GM12878 (cell line): ENCODE data around the gene THY1. TPM values are rescaled to one million over a fixed set of nuclear protein-coding genes. Genes with fewer than 3 reads are reported as not detected.

ENCODE experiments used
- ATAC-seq: fragments of 200-7000 bp; cut with Tn5 transposase; 3 replicates; pipeline ENCODE4 v1.9.1; 2020; ENCODE audit warnings: mild to moderate bottlenecking, moderate library complexity
- BruUV-seq: library from RNA; stranded (reverse); fragments of 400-500 nt; replicated peaks from 2 replicates; lab custom pipeline; 2021; lab: Mats Ljungman, UMichigan
- CTCF ChIA-PET: fragments of 300-600 bp; sonication (Branson Sonifier 250); formaldehyde crosslinking; extraction: SDS; loops from one replicate; lab custom pipeline; 2021; ENCODE audit warnings: inconsistent platforms; lab: Yijun Ruan, JAX
- POLR2A ChIA-PET: fragments of 350-600 bp; formaldehyde crosslinking; extraction: SDS; loops from one replicate; lab custom pipeline; 2021; ENCODE audit warnings: inconsistent platforms; lab: Charles Lee
- RAD21 ChIA-PET: fragments of 300-600 bp; sonication (Branson Sonifier 250); formaldehyde crosslinking; loops from one replicate; lab custom pipeline; 2023; ENCODE audit warnings: antibody characterized with exemption; ENCODE audit not compliant: unreplicated experiment; lab: Charles Lee
- SMC1A ChIA-PET: fragments of 300-600 bp; sonication (Branson Sonifier 250); formaldehyde crosslinking; loops from one replicate; lab custom pipeline; 2023; ENCODE audit not compliant: unreplicated experiment, uncharacterized antibody; lab: Charles Lee
- DNase-seq: peaks from one replicate; pipeline ENCODE4 v3.0.0-alpha.2; 2011; ENCODE audit warnings: low read depth, low spot score
- FAIRE-seq: peaks from 3 replicates; lab custom pipeline; 2011; peaks lifted over from hg19 to GRCh38; lab: Jason Lieb, UNC
- H2AFZ ChIP-seq: 2 replicates; pipeline ENCODE4 v1.6.0; 2011; ENCODE audit warnings: low read depth, low read length, control low read depth; ENCODE audit not compliant: control insufficient read depth
- H3K27ac ChIP-seq: 2 replicates; pipeline ENCODE4 v1.5.1; 2011; ENCODE audit warnings: control low read depth; ENCODE audit not compliant: control insufficient read depth, insufficient read depth
- H3K27me3 ChIP-seq, 2 experiments: replicated peaks in 1 of 2; 2 replicates each; pipeline versions ENCODE4 v1.6.0 to v1.6.1; 2011; ENCODE audit warnings: low read length in 1 of 2; ENCODE audit not compliant: control insufficient read depth in 2 of 2, insufficient read depth in 2 of 2
- H3K36me3 ChIP-seq, 2 experiments: 2 replicates each; pipeline ENCODE4 v1.5.1; 2011; ENCODE audit warnings: low read length in 1 of 2; ENCODE audit not compliant: control insufficient read depth in 2 of 2, insufficient read depth in 2 of 2
- H3K4me1 ChIP-seq: 2 replicates; pipeline ENCODE4 v1.6.1; 2011; ENCODE audit warnings: mild to moderate bottlenecking, low read length, moderate library complexity, mixed read lengths; ENCODE audit not compliant: control insufficient read depth, insufficient read depth
- H3K4me2 ChIP-seq: 2 replicates; pipeline ENCODE4 v1.6.0; 2011; ENCODE audit warnings: control low read depth; ENCODE audit not compliant: control insufficient read depth, insufficient read depth
- H3K4me3 ChIP-seq: fragments of 200-600 bp; sonication (generic); 2 replicates; pipeline ENCODE4 v1.5.1; 2016
- H3K79me2 ChIP-seq: 2 replicates; pipeline ENCODE4 v1.6.0; 2011; ENCODE audit warnings: low read length; ENCODE audit not compliant: control insufficient read depth, insufficient read depth
- H3K9ac ChIP-seq: 2 replicates; pipeline ENCODE4 v1.8.0; 2011; ENCODE audit warnings: low read length, control low read depth, mixed read lengths; ENCODE audit not compliant: control insufficient read depth, insufficient read depth
- H3K9me3 ChIP-seq: replicated peaks from 3 replicates; pipeline ENCODE4 v1.5.1; 2011; ENCODE audit warnings: mild to moderate bottlenecking, low read length; ENCODE audit not compliant: control insufficient read depth, insufficient read depth
- H4K20me1 ChIP-seq: 2 replicates; pipeline ENCODE4 v1.6.0; 2011; ENCODE audit not compliant: control insufficient read depth, insufficient read depth
- ATF7 ChIP-seq: fragments of 450-650 bp; IDR thresholded peaks from 2 replicates; pipeline ENCODE4 v1.6.1; 2016; ENCODE audit warnings: low read depth, mild to moderate bottlenecking
- BHLHE40 ChIP-seq, 2 experiments: fragments of 450-650 bp in 1 of 2; IDR thresholded peaks; 2 replicates each; pipeline ENCODE4 v1.6.1; 2011 to 2017; ENCODE audit warnings: low read depth in 2 of 2, borderline replicate concordance in 1 of 2, improper control_type of control experiment in 1 of 2, low read length in 1 of 2, mild to moderate bottlenecking in 1 of 2
- EZH2 ChIP-seq: IDR thresholded peaks from 2 replicates; pipeline ENCODE4 v1.6.1; 2012; ENCODE audit warnings: low read depth, mild to moderate bottlenecking, control low read depth, inconsistent platforms, low read length, borderline replicate concordance; ENCODE audit not compliant: control insufficient read depth
- MAX ChIP-seq: IDR thresholded peaks from 2 replicates; pipeline ENCODE4 v1.6.1; 2012; ENCODE audit warnings: low read depth, low read length, improper control_type of control experiment
- POLR2AphosphoS2 ChIP-seq: IDR thresholded peaks from 2 replicates; pipeline ENCODE4 v1.6.1; 2011; ENCODE audit warnings: low read depth, mild to moderate bottlenecking, low read length, improper control_type of control experiment, moderate library complexity
- SIX5 ChIP-seq: IDR thresholded peaks from 2 replicates; pipeline ENCODE4 v1.6.1; 2011; ENCODE audit warnings: mild to moderate bottlenecking, low read depth, low read length, moderate library complexity; ENCODE audit not compliant: severe bottlenecking
- SP1 ChIP-seq: IDR thresholded peaks from one replicate; pipeline ENCODE4 v1.6.1; 2011; ENCODE audit warnings: low read depth, low read length
- TCF7 ChIP-seq: IDR thresholded peaks from 2 replicates; pipeline ENCODE4 v1.6.1; 2014; ENCODE audit warnings: antibody characterized with exemption, borderline replicate concordance
- ZNF274 ChIP-seq: IDR thresholded peaks from one replicate; pipeline ENCODE4 v1.8.0; 2011; ENCODE audit not compliant: insufficient read length, insufficient read depth
- WGBS: methylation state at CpG from one replicate; pipeline ENCODE4 v1.1.6; 2016; ENCODE audit warnings: low lambda C conversion rate; ENCODE audit not compliant: insufficient replicate concordance, insufficient coverage; ENCODE audit errors: missing lambda C conversion rate; 5-methylcytosine and 5-hydroxymethylcytosine counted together
- in situ Hi-C: fragments of 300-500 bp; cut with MboI; formaldehyde crosslinking; loops from 9 replicates; pipeline ENCODE4 v1.14.3; 2018; ENCODE audit warnings: mixed read lengths
- intact Hi-C: fragments of 100-400 bp; cut with micrococcal nuclease; formaldehyde crosslinking; loops from one replicate; pipeline ENCODE4 v1.14.2; 2022; ENCODE audit not compliant: unreplicated experiment
- polyA plus RNA-seq, 11 experiments: library from polyadenylated mRNA; depleted of rRNA in 4 of 11; unstranded in 6 of 11; stranded (reverse) in 5 of 11; fragments of >200 nt; fragmentation: Nextera tagmentation in 4 of 11; fragmentation: Illumina TruSeq in 1 of 11; extraction: Ambion mirVana in 4 of 11; extraction: Trizol in 1 of 11; gene quantifications; 1 replicate in 1 of 11; 2 replicates in 10 of 11; pipeline versions ENCODE4 v1.2.1 to v1.2.3, GENCODE V29; 2011 to 2016; ENCODE audit warnings: inconsistent platforms in 2 of 11, missing spikeins in 2 of 11, low read depth in 1 of 11
- total RNA-seq, 4 experiments: library from RNA; depleted of rRNA in 3 of 4; stranded (reverse); fragments of >200 nt in 3 of 4; fragmentation: Illumina TruSeq in 1 of 4; extraction: Trizol in 1 of 4; gene quantifications; 2 replicates each; pipeline versions ENCODE4 v1.2.1 to v1.2.3, GENCODE V29; 2013 to 2021
- TF ChIP-seq, protein P1 (sequence below): IDR thresholded peaks from 2 replicates; pipeline ENCODE4 v1.6.1; 2012; ENCODE audit warnings: improper control_type of control experiment, low read depth, low read length; ENCODE audit not compliant: insufficient replicate concordance

Gene THY1
- total and polyA plus RNA-seq, 10 of the 15 experiments (the other 5 are each of a cell fraction or from before 2014, with no cell fraction given): 0.86 to 20.1 (median 3.2) TPM

- in situ Hi-C loops (no loop called here), intact Hi-C loops (no loop called here)
- DNase-seq: no peak
- no peaks in the 10 kb centered on the region for H4K20me1 ChIP-seq
- BruUV-seq: no TSS peak
- 7% methylated on average over 10 of the region's 10 CpGs for WGBS
- no peak overlapping the region for H3K27ac ChIP-seq
- POLR2A ChIA-PET: no interaction called here
- no peak overlapping the region for H3K9ac ChIP-seq
- no peaks in the 10 kb centered on the region for H3K79me2 ChIP-seq
- ATAC-seq: no peak
- no peaks in the 10 kb centered on the region for H3K36me3 ChIP-seq
- peaks cover 2 to 3% of the 10 kb centered on the region in 2 experiments; a peak in 3 of 4 replicates for H3K27me3 ChIP-seq
- no peak for TF ChIP-seq EZH2
- no peak for TF ChIP-seq SP1
- no peak for TF ChIP-seq TCF7
- no peak for TF ChIP-seq MAX
- TF ChIP-seq, all 136 proteins: peak for 0
- CTCF ChIA-PET: interaction anchor here (0.6 to 2.0 kb wide), 4 partner anchors 15 to 258 kb away, joined by 3 to 8 read pairs (median 3); no protein-coding TSS in a partner anchor
- Histone ChIP-seq H3K4me1 (no peaks in the 10 kb centered on the region), H2AFZ (peak overlapping the region; percentile 39; the same call in 1 of the 2 replicates), H3K4me2 (no peak overlapping the region), H3K4me3 (no peak overlapping the region), H3K9me3 (no peaks in the 10 kb centered on the region)
- RAD21 ChIA-PET: interaction anchor here (0.8 kb wide), 1 partner anchor 27 kb away, joined by 3 read pairs; no protein-coding TSS in a partner anchor
- SMC1A ChIA-PET: interaction anchor here (1.0 to 1.8 kb wide), 2 partner anchors 28 to 42 kb away, joined by 3 to 6 read pairs; no protein-coding TSS in a partner anchor
- no peak for FAIRE-seq
Observed at GRCh38 chr11:119446871-119447663, 24.1 kb upstream of the THY1 start.

GRCh38 chr11:119446434-119446833 is 23.5 kb upstream of the THY1 start:
- CTCF ChIA-PET: no interaction called here
- no TSS peak for BruUV-seq
- Histone ChIP-seq H3K36me3 (no peaks in the 10 kb centered on the region), H3K9me3 (no peaks in the 10 kb centered on the region), H3K79me2 (no peaks in the 10 kb centered on the region), H2AFZ (no peak overlapping the region), H4K20me1 (no peaks in the 10 kb centered on the region), H3K4me3 (no peak overlapping the region), H3K9ac (no peak overlapping the region), H3K27ac (no peak overlapping the region), H3K27me3 (peaks cover 0 to 2% of the 10 kb centered on the region in 2 experiments; a peak in 2 of 4 replicates), H3K4me2 (no peak overlapping the region), H3K4me1 (no peaks in the 10 kb centered on the region; the same call in 1 of the 2 replicates)
- DNase-seq (no peak), ATAC-seq (no peak), FAIRE-seq (no peak)
- POLR2A ChIA-PET: no interaction called here
- SMC1A ChIA-PET: no interaction called here
- in situ Hi-C loops (no loop called here), intact Hi-C loops (no loop called here)
- RAD21 ChIA-PET: no interaction called here
- WGBS: 40% methylated on average over 8 of the region's 8 CpGs
- TF ChIP-seq SIX5 (no peak), ZNF274 (no peak), ATF7 (no peak), POLR2AphosphoS2 (no peak), BHLHE40 (IDR thresholded peaks at IDR 0.05; ENCODE audit: borderline replicate concordance in 1 of 2, low read depth in 2 of 2, low read length in 1 of 2) (no peak)
- TF ChIP-seq, protein P1, sequence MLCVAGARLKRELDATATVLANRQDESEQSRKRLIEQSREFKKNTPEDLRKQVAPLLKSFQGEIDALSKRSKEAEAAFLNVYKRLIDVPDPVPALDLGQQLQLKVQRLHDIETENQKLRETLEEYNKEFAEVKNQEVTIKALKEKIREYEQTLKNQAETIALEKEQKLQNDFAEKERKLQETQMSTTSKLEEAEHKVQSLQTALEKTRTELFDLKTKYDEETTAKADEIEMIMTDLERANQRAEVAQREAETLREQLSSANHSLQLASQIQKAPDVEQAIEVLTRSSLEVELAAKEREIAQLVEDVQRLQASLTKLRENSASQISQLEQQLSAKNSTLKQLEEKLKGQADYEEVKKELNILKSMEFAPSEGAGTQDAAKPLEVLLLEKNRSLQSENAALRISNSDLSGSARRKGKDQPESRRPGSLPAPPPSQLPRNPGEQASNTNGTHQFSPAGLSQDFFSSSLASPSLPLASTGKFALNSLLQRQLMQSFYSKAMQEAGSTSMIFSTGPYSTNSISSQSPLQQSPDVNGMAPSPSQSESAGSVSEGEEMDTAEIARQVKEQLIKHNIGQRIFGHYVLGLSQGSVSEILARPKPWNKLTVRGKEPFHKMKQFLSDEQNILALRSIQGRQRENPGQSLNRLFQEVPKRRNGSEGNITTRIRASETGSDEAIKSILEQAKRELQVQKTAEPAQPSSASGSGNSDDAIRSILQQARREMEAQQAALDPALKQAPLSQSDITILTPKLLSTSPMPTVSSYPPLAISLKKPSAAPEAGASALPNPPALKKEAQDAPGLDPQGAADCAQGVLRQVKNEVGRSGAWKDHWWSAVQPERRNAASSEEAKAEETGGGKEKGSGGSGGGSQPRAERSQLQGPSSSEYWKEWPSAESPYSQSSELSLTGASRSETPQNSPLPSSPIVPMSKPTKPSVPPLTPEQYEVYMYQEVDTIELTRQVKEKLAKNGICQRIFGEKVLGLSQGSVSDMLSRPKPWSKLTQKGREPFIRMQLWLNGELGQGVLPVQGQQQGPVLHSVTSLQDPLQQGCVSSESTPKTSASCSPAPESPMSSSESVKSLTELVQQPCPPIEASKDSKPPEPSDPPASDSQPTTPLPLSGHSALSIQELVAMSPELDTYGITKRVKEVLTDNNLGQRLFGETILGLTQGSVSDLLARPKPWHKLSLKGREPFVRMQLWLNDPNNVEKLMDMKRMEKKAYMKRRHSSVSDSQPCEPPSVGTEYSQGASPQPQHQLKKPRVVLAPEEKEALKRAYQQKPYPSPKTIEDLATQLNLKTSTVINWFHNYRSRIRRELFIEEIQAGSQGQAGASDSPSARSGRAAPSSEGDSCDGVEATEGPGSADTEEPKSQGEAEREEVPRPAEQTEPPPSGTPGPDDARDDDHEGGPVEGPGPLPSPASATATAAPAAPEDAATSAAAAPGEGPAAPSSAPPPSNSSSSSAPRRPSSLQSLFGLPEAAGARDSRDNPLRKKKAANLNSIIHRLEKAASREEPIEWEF: no peak
